Neural cell (in vitro differentiated cells): Measurements from ENCODE around the gene POMT1.
"Not testable (repeated sequence)": the region's sequence is repeated elsewhere in the genome, so short reads cannot be mapped to it uniquely, and the experiment has no call there.

Experiments used
- EZH2 ChIP-seq: fragments of 200-600, 300-800 bp; shearing (Covaris generic), sonication (generic); IDR thresholded peaks from 2 replicates; pipeline ENCODE4 v1.6.1; 2014; ENCODE audit warnings: antibody characterized with exemption, low read length, borderline replicate concordance, mild to moderate bottlenecking; ENCODE audit not compliant: insufficient read depth, poor library complexity, severe bottlenecking
- POLR2AphosphoS5 ChIP-seq: IDR thresholded peaks from 2 replicates; pipeline ENCODE4 v1.6.1; 2012
- RAD21 ChIP-seq: fragments of 450-650 bp; conservative IDR thresholded peaks from 2 replicates; pipeline ENCODE4 v1.6.1; 2014; ENCODE audit warnings: antibody characterized with exemption, mild to moderate bottlenecking, moderate library complexity
- SMC3 ChIP-seq: fragments of 450-650 bp; conservative IDR thresholded peaks from 2 replicates; pipeline ENCODE4 v1.6.1; 2014; ENCODE audit warnings: antibody characterized with exemption, mild to moderate bottlenecking, moderate library complexity; ENCODE audit not compliant: poor library complexity
- TF ChIP-seq, protein P1 (sequence below): fragments of 450-650 bp; IDR thresholded peaks from 2 replicates; pipeline ENCODE4 v1.5.1; 2014; ENCODE audit warnings: antibody characterized with exemption, mild to moderate bottlenecking, moderate library complexity; ENCODE audit not compliant: poor library complexity, severe bottlenecking
- TF ChIP-seq, protein P2 (sequence below): IDR thresholded peaks from 2 replicates; pipeline ENCODE4 v1.6.1; 2012; ENCODE audit warnings: borderline replicate concordance

DNA sequence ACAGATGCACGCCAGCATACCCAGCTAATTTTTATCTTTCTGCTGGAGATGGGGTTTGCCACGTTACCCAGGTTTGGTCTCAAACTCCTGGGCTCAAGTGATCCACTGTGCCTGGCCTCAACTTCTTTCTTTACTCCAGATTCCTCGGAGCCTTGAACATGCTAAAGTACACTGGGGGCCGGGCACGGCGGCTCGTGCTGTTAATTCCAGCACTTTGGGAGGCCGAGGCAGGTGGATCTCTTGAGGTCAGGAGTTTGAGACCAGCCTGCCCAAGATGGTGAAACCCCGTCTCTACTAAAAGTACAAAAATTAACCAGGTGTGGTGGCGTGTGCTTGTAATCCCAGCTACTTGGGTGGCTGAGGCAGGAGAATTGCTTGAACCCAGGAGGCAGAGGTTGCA, 47.1 kb upstream of the POMT1 start:
- not testable (repeated sequence) for TF ChIP-seq EZH2, POLR2AphosphoS5, RAD21, SMC3
- TF ChIP-seq, protein P1, sequence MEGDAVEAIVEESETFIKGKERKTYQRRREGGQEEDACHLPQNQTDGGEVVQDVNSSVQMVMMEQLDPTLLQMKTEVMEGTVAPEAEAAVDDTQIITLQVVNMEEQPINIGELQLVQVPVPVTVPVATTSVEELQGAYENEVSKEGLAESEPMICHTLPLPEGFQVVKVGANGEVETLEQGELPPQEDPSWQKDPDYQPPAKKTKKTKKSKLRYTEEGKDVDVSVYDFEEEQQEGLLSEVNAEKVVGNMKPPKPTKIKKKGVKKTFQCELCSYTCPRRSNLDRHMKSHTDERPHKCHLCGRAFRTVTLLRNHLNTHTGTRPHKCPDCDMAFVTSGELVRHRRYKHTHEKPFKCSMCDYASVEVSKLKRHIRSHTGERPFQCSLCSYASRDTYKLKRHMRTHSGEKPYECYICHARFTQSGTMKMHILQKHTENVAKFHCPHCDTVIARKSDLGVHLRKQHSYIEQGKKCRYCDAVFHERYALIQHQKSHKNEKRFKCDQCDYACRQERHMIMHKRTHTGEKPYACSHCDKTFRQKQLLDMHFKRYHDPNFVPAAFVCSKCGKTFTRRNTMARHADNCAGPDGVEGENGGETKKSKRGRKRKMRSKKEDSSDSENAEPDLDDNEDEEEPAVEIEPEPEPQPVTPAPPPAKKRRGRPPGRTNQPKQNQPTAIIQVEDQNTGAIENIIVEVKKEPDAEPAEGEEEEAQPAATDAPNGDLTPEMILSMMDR = not testable (repeated sequence)
- TF ChIP-seq, protein P2, sequence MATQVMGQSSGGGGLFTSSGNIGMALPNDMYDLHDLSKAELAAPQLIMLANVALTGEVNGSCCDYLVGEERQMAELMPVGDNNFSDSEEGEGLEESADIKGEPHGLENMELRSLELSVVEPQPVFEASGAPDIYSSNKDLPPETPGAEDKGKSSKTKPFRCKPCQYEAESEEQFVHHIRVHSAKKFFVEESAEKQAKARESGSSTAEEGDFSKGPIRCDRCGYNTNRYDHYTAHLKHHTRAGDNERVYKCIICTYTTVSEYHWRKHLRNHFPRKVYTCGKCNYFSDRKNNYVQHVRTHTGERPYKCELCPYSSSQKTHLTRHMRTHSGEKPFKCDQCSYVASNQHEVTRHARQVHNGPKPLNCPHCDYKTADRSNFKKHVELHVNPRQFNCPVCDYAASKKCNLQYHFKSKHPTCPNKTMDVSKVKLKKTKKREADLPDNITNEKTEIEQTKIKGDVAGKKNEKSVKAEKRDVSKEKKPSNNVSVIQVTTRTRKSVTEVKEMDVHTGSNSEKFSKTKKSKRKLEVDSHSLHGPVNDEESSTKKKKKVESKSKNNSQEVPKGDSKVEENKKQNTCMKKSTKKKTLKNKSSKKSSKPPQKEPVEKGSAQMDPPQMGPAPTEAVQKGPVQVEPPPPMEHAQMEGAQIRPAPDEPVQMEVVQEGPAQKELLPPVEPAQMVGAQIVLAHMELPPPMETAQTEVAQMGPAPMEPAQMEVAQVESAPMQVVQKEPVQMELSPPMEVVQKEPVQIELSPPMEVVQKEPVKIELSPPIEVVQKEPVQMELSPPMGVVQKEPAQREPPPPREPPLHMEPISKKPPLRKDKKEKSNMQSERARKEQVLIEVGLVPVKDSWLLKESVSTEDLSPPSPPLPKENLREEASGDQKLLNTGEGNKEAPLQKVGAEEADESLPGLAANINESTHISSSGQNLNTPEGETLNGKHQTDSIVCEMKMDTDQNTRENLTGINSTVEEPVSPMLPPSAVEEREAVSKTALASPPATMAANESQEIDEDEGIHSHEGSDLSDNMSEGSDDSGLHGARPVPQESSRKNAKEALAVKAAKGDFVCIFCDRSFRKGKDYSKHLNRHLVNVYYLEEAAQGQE = not testable (repeated sequence)
